ENCODE data around the gene ACAN. TPM values are rescaled to one million over a fixed set of nuclear protein-coding genes. Genes with fewer than 3 reads are reported as not detected.

ACAN gene
- total RNA-seq, 4 donors from 2014 or later: 0.60 to 11.4 (median 1.8) TPM

GRCh38 chr15:88804257-88804656 lies 1.0 kb downstream of the ACAN start:
- peaks cover 0 to 72% of the 10 kb centered on the region in 2 donors for H3K27me3 ChIP-seq
- no peak for DNase-seq (ENCODE audit: low spot score in 2 of 2)
- no peak overlapping the region for H3K4me3 ChIP-seq
- peaks cover 0 to 10% (median 2%) of the 10 kb centered on the region in 4 donors for H3K4me1 ChIP-seq
- H3K9me3 ChIP-seq: no peaks in the 10 kb centered on the region
- H3K36me3 ChIP-seq: no peaks in the 10 kb centered on the region
- no peak overlapping the region for H3K27ac ChIP-seq
- WGBS, 2 donors: 49 to 67% methylated on average over 10 of the region's 10 CpGs
- TF ChIP-seq EP300 (IDR thresholded peaks at IDR 0.05) (no peak), CTCF (IDR thresholded peaks at IDR 0.05) (no peak), POLR2A (IDR thresholded peaks at IDR 0.05) (no peak)

- Histone ChIP-seq H3K4me3 (no peak overlapping the region), H3K27me3 (peaks cover 0 to 71% of the 10 kb centered on the region in 2 donors)
Measured at GRCh38 chr15:88805031-88805780, 2.0 kb downstream of the ACAN start.

GRCh38 chr15:88810446-88810845 lies 7.2 kb downstream of the ACAN start:
- no peak for TF ChIP-seq CTCF (IDR thresholded peaks at IDR 0.05)
- no peak for TF ChIP-seq POLR2A (IDR thresholded peaks at IDR 0.05)
- no peak for TF ChIP-seq EP300 (IDR thresholded peaks at IDR 0.05)
- WGBS, 2 donors: 65% methylated on average over 6 of the region's 6 CpGs
- H3K36me3 ChIP-seq: no peaks in the 10 kb centered on the region
- H3K27ac ChIP-seq: no peak overlapping the region
- no peak overlapping the region for H3K4me3 ChIP-seq
- H3K9me3 ChIP-seq: no peaks in the 10 kb centered on the region
- no peak for DNase-seq (ENCODE audit: low spot score in 2 of 2)
- peaks cover 0 to 28% of the 10 kb centered on the region in 2 donors for H3K27me3 ChIP-seq
- H3K4me1 ChIP-seq: no peaks in the 10 kb centered on the region

More at GRCh38 chr15:88805031-88805780, 2.0 kb downstream of the ACAN start:
- no peak for DNase-seq (ENCODE audit: low spot score in 2 of 2)
- Histone ChIP-seq H3K4me1 (peaks cover 0 to 10% (median 2%) of the 10 kb centered on the region in 4 donors), H3K36me3 (no peaks in the 10 kb centered on the region), H3K9me3 (no peaks in the 10 kb centered on the region), H3K27ac (no peak overlapping the region)
- TF ChIP-seq EP300 (IDR thresholded peaks at IDR 0.05): no peak
- TF ChIP-seq CTCF (IDR thresholded peaks at IDR 0.05): no peak
- TF ChIP-seq POLR2A (IDR thresholded peaks at IDR 0.05): no peak
- WGBS, 2 donors: 63 to 67% methylated on average over 9 of the region's 9 CpGs

GRCh38 chr15:88812133-88812532 lies 8.9 kb downstream of the ACAN start:
- no peaks in the 10 kb centered on the region for H3K9me3 ChIP-seq
- TF ChIP-seq POLR2A (IDR thresholded peaks at IDR 0.05) (no peak), EP300 (IDR thresholded peaks at IDR 0.05) (no peak), CTCF (IDR thresholded peaks at IDR 0.05) (no peak)
- no peak for DNase-seq (ENCODE audit: low spot score in 2 of 2)
- H3K36me3 ChIP-seq: no peaks in the 10 kb centered on the region
- no peak overlapping the region for H3K4me3 ChIP-seq
- H3K27ac ChIP-seq: no peak overlapping the region
- no peaks in the 10 kb centered on the region for H3K4me1 ChIP-seq
- H3K27me3 ChIP-seq: peaks cover 0 to 11% of the 10 kb centered on the region in 2 donors
- WGBS, 2 donors: 46 to 66% methylated on average over 4 of the region's 4 CpGs

- no peaks in the 10 kb centered on the region for H3K9me3 ChIP-seq
- no peak for TF ChIP-seq EP300 (IDR thresholded peaks at IDR 0.05)
- TF ChIP-seq POLR2A (IDR thresholded peaks at IDR 0.05): no peak
- TF ChIP-seq CTCF (IDR thresholded peaks at IDR 0.05): no peak
- no peak for DNase-seq (ENCODE audit: low spot score in 2 of 2)
- 76 to 85% methylated on average over 4 of the region's 4 CpGs for WGBS, 2 donors
- H3K36me3 ChIP-seq: no peaks in the 10 kb centered on the region
- no peaks in the 10 kb centered on the region for H3K4me1 ChIP-seq
- H3K27ac ChIP-seq: no peak overlapping the region
- H3K27me3 ChIP-seq: peaks cover 0 to 7% of the 10 kb centered on the region in 2 donors
- no peak overlapping the region for H3K4me3 ChIP-seq
Measured at GRCh38 chr15:88813960-88814359, 10.7 kb downstream of the ACAN start.

Data from tibial nerve (tissue), 4 donors.